GM18951 (cell line): ENCODE results near the gene GINS1.
"Not testable (repeated sequence)": the region's sequence is repeated elsewhere in the genome, so short reads cannot be mapped to it uniquely, and the experiment has no call there.

Experiments used
- POLR2A ChIP-seq: IDR thresholded peaks from 4 replicates; pipeline ENCODE4 v1.6.1; 2011; ENCODE audit warnings: mild to moderate bottlenecking; ENCODE audit not compliant: insufficient read length, insufficient read depth; ENCODE audit errors: extremely low read depth
- in situ Hi-C: fragments of 300-500 bp; cut with MboI; formaldehyde crosslinking; loops from one replicate; pipeline ENCODE4 v1.12.0; 2022; ENCODE audit warnings: low sequenced_read_pairs, mixed read lengths, inconsistent platforms; ENCODE audit not compliant: unreplicated experiment

GINS1 gene

GRCh38 chr20:25397821-25398220, 9.7 kb upstream of the GINS1 start:
- in situ Hi-C loops, result loop anchor here (5.0 kb wide), 1 partner anchor 86 kb away; no protein-coding TSS in a partner anchor
- no peak for TF ChIP-seq POLR2A

- in situ Hi-C loops, result loop anchor here (5.0 kb wide), 1 partner anchor 86 kb away; no protein-coding TSS in a partner anchor
- TF ChIP-seq POLR2A, result no peak
Measured at GRCh38 chr20:25398376-25399036, 9.0 kb upstream of the GINS1 start.

DNA sequence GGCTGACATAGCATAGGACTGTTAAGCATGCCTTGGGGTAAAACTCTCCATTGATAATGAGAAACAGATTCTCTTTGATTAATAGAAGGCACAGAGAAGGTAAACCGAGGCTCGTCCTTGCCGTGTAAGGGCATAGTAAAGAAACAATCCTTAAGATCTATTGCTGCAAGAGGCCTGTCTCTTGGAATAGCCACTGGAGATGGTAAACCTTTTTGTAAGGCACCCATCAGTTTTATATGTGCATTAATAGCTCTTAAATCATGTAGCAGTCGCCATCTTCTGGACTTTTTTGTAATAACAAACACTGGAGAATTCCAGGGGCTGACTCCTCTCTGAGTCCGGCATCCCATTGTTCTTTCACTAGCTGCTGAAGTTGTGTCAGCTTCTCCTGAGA, 8.4 kb upstream of the GINS1 start:
- in situ Hi-C loops, result loop anchor here (5.0 kb wide), 1 partner anchor 87 kb away; no protein-coding TSS in a partner anchor

DNA sequence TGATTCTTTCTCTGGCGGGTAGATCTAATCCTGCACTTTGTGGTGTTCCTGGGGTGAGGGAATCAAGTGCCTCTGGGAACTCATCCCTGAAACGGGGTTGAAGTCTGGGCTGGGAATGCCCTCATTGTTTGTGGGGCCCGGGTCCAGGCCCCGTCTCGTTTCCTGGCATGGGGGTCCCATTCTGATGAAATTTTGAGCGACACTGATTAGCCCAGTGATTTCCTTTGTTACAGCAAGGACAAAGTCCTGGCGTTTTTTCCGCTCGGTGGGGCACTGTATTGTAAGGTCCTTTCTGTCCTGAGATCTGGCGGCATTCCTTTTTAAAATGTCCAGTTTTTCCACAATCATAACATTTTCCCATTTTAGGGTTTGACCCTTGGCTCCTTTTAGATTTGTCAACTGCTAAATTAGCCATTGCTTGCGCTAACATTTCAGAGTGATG, 7.2 kb upstream of the GINS1 start:
- in situ Hi-C loops, result not testable (repeated sequence)

More for the DNA sequence above, 8.4 kb upstream of the GINS1 start:
- no peak for TF ChIP-seq POLR2A

DNA sequence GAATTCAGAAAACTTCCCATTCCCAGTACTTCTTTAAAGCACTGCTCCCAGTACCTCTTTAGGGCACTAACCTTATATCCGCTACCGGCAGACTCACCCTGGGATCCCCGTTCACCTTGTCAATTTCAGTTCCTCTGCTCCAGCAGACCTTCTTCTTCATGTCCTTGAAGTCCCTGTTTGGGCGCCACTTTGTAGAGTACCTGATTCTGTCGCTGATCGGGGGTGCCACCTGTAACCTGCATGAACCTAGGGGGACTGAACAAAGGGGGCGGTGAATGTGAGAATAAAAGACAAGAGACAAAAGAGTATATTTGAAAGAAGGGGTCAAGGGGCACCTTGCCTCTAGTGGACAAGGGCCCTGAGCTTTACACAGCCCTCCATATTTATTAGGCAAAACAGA, 4.9 kb upstream of the GINS1 start:
- no peak for TF ChIP-seq POLR2A
- in situ Hi-C loops, result no loop called here

- TF ChIP-seq POLR2A, result no peak
- in situ Hi-C loops, result no loop called here
Measured at GRCh38 chr20:25408170-25408547, 686 bp downstream of the GINS1 start.

GRCh38 chr20:25408890-25409289, 1.4 kb downstream of the GINS1 start:
- in situ Hi-C loops, result no loop called here
- TF ChIP-seq POLR2A, result no peak

DNA sequence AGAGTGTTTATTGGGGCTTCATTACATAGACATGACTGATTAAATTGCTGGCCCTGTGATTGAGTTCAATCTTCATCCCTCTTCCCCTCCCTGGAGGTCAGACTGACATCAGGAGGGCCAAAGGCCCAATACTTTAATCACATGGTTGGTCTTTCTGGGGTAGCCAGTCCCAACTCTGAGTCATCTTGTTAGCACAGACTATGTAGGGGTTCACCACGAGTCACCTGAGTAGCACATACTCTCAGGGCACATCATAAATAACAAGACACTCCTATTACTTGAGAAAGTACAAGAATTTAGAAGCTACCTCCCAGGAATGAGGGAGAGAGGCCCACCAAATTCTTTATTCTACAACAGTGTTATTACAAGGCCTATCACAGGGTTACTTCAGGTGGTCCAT, 11.3 kb downstream of the GINS1 start:
- in situ Hi-C loops, result no loop called here
- TF ChIP-seq POLR2A, result no peak

- no peak for TF ChIP-seq POLR2A
- in situ Hi-C loops, result no loop called here
Measured at GRCh38 chr20:25421102-25421501, 13.6 kb downstream of the GINS1 start.

DNA sequence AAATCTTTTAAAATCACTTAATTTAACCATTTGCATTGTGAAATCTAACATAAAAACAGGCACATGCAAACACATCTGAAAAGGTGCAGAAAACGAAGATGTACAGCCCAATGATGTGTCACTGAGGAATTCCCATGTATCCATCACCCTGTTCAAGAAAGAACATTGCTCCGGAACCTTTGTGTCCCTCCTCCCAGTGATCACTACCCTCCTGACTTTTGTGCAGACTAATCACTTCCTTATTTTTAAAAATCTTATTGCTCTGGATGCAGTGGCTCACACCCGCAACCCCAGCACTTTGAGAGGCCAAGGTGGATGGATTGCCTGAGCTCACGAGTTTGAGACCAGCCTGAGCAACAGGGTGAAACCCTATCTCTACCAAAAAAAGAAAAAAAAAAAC, 14.6 kb downstream of the GINS1 start:
- in situ Hi-C loops, result no loop called here
- no peak for TF ChIP-seq POLR2A

DNA sequence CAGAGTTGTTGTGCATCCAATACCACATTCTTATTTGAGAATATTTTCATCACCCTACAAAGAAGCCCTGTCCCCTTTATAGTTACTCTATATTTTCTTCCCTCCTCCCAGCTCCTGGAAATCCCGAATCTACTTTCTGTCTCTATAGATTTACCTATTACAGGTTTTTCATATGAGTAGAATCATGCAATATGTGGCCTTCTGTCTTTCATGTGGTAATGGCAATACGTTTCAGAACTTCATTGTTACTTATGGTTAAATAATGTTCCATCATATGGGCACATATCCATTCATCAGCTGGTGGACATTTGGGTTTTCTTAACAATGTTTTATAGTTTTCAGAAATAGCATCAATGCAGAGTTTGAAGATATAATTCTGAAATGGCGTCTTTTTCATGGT, 17.1 kb downstream of the GINS1 start:
- in situ Hi-C loops, result no loop called here

GRCh38 chr20:25437153-25437581, 29.7 kb downstream of the GINS1 start:
- TF ChIP-seq POLR2A, result no peak
- in situ Hi-C loops, result no loop called here

More for the DNA sequence above, 17.1 kb downstream of the GINS1 start:
- TF ChIP-seq POLR2A, result no peak

GRCh38 chr20:25439328-25439727, 31.9 kb downstream of the GINS1 start:
- in situ Hi-C loops, result no loop called here
- no peak for TF ChIP-seq POLR2A

DNA sequence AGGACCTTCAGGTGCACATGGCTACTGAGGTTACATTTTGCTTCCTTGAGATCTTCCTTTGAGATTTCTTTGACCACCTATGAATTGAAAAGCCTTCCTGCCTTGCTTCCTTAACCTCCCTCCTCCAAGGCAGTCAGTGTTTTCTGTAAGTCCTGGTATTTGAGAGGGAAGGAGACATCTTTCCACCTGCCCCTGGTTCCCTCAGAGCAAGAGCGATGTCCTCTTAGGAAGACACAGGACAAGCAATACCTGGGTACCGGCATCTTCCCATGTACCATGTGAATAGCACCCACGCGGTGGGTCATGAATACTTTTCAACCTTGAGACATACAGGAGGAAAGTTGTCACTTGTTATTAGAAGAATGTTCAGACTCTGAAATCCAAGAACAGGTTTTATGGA, 37.1 kb downstream of the GINS1 start:
- in situ Hi-C loops, result no loop called here
- no peak for TF ChIP-seq POLR2A

GRCh38 chr20:25447671-25448070, 40.2 kb downstream of the GINS1 start:
- in situ Hi-C loops, result no loop called here

GRCh38 chr20:25452333-25452732, 44.9 kb downstream of the GINS1 start:
- no peak for TF ChIP-seq POLR2A
- in situ Hi-C loops, result no loop called here

More at GRCh38 chr20:25447671-25448070, 40.2 kb downstream of the GINS1 start:
- no peak for TF ChIP-seq POLR2A
